ENCODE results near the gene ARID1B.
A peak's percentile ranks its signal among the peaks of the same experiment; 100 is the strongest.

ARID1B gene

DNA sequence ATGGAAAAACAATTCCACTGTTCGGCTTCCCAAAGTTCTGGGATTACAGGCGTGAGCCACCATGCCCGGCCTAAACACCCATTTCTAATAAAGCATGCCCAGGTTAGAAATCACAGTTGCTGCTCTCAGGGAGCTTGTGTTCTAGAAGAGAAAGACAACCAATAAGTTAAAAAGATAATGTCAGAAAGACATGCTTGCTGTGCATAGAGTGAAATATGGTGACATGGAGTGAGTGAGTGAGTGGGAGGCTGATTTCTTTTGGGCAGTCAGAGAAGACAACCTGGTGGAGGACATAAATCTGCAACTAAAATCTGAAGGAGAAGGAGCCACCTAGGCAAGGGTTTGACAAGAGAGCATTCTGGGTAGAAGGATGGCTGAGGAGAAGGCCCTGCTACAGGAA is 222.6 kb downstream of the ARID1B start:
- DNase-seq = no peak

DNA sequence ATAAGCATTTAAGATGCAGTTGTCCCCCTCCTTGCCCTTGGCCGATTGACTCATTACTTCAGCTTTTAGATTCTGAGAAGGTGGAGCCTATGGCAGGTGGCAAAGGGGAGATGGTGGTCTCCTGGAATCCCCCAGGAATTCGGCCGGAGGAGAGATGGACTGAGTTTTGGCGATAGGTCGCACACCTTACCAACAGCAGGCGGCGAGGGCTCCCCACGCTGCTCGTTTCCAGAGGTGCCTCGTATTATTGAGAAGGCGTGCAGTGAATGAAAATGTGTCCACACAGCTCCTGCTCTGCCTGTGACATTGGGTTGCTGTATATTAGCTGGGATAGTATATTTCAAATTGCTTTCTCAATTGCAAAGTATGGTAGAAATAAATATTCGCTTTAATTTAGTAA is 224.5 kb downstream of the ARID1B start:
- DNase-seq = no peak

GRCh38 chr6:157002774-157003173 is 225.6 kb downstream of the ARID1B start:
- DNase-seq = no peak

DNA sequence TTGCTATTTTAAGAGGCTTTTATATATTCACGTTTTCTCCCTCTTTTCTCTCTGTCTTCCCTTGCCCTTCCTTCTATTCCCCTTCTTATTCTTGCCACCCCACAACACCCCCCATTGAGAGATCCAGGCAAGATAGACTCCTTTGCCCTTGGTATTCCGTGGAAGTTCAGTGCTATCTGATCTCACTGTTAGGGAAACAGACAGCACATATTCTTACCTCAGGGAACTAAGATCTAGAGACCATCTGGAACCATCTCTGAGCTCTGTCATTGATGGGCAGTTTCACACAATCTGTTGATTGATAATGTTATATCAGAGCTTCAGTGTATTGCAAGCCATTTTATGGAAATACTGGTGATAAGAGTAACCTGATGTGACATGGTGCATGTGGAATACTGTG is 228.8 kb downstream of the ARID1B start:
- no peak for DNase-seq

DNA sequence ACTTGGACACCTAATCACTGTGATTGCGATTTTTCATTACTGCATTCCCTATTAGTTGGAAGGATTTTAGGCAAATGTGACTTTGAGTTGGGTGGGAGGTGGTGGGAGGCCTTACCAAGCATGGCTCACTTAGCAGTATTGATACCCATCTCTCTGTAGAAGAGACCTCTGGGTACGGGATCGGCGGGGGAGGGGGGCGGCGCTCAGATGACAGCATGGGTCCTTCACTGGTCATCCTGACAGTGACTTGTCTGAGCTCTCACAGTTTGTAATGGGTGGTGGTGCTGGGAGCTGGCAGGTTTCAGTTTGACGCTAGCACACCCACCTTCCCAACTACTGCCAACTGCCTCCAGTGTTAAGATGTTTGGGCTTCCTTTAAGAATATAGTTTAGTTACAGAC is 231.4 kb downstream of the ARID1B start:
- DNase-seq = no peak

DNA sequence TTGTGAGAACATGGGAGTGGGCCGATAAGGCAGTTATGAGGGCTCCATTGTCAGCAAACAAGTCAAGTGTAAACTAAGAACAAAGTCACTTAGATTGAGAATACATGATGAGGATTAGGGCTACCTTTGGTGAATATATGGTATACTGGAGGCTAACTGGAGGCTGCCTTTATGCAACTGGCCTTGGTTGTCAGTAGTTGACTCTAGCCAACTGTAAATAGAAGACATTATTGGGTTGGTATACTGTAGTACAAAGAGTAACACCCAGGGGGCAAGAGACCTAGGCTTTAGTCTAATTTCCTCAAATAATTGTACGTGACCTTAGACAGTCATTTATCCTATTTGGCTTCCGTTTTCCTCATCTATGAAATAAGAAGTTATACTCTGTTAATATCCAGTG is 235.2 kb downstream of the ARID1B start:
- no peak for DNase-seq

- DNase-seq = no peak
Measured at GRCh38 chr6:157013649-157014304, 236.6 kb downstream of the ARID1B start.

GRCh38 chr6:157014871-157015270 is 237.7 kb downstream of the ARID1B start:
- DNase-seq = no peak

DNA sequence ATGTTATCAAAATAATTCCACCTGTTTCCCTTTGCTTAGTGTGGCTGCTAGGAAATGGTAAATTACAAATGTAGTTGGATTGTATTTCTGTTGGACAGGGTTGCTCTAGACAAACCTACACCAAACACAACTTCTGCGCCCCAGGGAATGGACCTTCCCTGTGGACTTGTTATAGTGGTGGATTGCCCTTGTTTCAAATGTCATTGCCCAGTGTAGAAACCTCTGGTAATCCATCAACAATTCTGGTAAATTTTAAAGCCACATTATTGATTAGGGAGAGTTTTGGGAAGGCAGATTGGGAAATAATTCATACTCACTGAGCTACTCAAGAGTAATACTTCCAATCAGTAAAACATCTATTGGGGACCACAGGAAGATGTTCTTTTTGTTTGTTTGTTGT is 239.8 kb downstream of the ARID1B start:
- DNase-seq = no peak

DNA sequence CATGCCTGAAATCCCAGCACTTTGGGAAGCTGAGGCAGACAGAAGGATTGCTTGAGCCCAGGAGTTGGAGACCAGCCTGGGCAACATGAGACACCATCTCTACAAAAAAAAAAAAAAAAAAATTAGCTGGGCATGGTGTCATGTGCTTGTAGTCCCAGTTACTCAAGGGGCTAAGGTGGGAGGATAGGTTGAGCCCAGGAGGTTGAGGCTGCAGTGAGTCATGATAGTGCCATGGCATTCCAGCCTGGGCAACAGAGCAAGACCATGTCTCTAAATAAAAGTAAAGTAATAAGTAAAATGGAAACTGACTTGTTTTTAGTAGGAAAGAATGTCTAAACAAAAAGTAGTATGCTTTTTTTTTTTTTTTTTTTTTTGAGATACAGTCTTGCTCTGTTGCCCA is 240.7 kb downstream of the ARID1B start:
- DNase-seq = no peak

- no peak for DNase-seq
Measured at GRCh38 chr6:157019115-157019641, 242.0 kb downstream of the ARID1B start.

- DNase-seq = no peak
Measured at GRCh38 chr6:157019733-157020132, 242.6 kb downstream of the ARID1B start.

- DNase-seq = no peak
Measured at GRCh38 chr6:157020398-157020797, 243.2 kb downstream of the ARID1B start.

DNA sequence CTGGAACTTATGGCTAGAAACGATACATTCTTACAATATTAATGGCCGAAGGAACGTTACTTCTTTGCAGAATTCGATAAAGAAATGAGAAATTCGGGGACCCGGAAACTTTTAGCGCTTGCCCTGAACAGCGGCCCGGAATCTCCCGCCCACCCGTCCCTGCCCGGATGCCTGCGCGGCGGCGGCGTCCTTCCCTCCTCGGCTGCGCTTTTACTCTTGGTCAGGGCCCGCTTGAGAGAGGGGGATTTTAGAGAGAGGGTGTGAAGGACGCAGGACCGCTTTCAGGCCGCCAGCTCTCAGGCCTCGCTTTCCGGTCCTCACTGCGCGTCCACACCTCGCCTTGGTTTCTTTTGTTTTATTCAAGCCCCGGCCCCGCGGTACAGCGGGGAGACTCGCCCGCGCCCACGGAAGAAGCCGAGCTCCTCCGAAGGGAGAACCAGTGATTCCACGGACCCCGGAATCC is 243.7 kb downstream of the ARID1B start:
- peak; percentile 55 for DNase-seq

DNA sequence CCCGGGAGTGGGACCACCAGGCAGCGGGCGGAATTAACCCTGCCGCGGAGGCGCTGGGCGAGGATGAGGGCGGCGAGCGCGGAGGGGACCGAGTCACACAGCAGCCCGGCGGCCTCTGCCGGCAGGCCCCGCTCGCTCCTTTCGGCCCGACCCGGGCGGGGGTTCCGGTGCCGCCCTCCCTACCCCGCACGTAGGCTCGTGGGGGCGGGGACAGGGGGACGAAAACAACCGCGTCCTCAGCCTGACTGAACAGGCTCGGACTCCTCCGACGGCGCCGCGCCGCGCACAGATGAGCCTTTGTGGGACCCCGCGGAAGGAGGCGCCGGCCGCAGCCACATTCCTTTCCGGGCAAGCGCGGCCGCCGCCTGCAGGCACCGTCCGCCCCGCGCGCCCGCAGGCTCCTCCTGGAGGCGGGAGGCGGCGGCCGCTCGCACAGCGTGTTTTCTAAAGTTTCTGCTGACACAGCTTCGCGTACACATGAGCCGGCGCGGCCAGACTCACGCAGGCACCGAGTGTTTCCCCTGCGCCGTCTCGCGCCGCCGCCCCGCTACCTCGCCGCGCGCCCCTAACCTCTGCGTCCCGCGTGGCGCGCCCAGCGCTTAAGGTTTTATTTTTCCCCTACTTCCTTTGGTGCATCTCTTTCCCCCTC is 244.3 kb downstream of the ARID1B start:
- peak; percentile 92 for DNase-seq

DNA sequence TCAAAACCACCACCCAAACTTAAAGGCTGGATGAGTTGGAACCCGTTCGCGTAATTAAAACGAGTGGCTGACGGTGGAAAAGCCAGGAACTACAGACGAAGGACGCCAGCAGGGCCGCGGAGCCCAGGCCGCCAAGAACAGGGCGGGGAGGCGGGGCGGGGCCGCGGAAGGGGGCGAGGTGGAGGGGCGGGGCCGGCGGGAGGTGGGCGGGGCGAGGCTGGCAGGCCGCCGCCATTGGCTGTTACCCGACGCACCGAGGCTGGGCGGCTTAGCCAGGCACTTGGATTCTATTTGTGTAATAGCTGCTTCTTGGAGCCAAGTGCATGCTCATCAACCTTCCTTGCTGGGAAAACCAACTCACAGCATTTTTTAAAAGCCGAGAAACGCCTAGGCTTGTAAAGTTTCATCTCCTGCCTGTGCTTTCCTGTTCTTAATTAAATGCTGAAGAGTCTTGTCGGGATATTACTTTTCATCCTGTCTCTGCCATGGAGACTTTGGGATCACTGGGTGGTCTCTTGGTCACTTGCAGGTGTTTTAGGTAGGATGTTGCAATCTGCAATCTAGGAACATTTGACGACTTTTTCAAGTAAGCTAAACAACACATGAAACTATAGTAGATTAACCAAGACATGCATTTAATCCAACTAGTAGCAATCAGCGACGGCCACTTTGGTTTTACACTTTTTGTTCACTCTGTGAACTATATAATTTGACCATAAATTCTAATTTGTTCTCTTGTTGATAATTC is 245.0 kb downstream of the ARID1B start:
- peak; percentile 84 for DNase-seq

DNA sequence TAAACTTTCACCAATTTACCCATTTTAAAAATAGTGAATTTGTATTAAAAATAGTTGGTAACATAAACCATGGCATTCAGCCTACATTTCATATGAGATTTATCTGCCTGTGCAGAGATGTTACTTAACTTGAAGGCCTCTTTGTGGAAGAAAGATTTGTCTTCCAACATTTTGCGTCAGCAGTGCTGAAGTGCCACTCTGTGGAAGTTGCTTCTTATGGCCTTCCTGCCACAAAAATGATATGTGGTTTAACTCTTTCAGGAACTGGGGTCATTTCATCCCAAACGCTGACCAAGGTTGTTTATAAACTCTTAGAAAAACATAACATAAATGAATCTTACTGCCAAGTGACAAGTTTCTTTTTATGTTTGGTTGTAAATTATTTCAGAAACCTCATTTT is 246.8 kb downstream of the ARID1B start:
- DNase-seq = no peak

- no peak for DNase-seq
Measured at GRCh38 chr6:157024745-157025144, 247.6 kb downstream of the ARID1B start.

DNA sequence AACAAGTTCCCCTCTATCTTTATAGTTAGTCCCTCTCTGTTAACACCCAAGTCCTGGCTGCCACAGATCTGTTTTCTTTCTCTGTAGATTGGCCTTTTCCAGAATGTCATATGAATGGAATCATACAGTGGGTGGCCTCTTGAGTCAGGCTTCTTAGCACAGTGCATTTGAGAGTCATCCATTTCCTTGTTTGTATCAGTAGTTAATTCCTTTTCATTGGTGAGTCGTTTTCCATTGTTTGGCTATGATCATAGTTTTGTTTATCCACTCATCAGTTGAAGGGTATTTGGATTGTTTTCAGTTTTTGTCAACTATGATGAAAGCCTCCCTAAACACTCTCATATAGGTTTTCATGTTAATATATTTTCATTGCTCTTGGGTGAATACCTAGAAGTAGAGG is 248.3 kb downstream of the ARID1B start:
- no peak for DNase-seq

DNA sequence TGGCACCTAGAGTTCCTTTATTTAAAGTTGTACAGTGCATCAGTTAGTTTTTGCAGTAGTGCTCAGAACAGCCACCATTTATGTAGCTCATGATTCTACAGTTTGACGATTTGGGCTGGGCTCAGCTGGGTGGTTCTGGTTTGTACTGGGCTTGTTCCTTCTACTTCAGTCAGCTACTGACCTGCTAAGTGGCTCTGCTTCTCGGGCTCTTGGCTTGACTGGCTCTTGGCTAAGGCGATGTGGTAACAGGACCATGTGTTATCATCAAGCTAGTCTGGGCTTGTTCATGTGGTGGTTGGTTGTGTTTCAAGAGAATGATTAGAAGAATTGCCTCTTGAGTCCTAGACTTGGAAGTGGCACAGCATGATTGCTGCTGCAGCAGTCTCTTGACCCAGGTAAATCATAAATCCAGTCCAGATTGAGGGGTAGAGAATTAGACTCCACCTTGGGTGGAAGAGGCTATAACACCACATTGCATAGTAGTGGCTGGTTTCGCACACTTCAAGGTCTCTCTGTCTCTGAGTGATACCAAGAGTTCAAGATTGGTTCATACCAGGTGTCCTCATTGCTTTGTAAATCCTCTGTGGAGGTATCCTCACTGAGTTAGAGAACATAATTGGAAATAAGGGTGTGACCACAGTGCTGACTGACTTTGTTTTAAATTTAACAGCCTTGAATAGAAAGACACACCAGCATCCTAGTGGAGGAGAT is 253.0 kb downstream of the ARID1B start:
- DNase-seq = no peak

DNA sequence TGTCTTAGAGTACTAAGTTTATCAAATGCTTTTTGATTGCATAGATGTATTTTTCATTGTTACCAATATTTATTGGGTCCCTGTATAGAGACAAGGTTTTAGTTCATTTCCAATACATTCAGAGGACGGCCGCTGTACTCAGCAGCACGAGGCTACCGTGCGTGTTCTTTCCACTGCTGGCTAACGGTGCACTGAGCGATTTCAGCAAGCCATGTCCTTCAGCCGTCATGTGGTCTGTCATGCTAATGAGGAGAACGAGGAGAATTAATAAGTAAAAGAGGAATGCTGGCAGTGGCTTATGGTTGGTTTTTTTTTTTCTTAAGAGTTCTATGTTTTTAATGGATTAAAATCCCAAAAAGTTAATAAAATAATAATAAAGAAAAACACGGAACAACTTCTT is 253.6 kb downstream of the ARID1B start:
- no peak for DNase-seq

DNA sequence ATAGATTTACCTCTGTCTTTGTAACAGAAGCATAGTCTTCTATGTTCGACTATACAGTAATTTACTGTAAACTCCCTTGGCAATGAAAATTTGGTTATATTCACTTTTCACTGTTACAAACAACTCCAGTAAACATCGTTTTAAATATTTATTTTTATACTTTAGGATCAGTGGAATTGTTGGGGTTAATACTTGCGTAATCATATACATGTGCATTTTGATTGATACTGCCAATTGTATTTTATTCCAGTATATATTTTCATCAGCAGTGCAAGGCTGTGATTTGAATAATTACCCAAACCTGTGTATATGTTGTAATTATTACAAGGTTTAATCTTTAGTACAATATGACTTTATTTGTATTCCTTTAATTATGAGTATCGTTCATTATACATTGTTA is 255.7 kb downstream of the ARID1B start:
- no peak for DNase-seq

DNA sequence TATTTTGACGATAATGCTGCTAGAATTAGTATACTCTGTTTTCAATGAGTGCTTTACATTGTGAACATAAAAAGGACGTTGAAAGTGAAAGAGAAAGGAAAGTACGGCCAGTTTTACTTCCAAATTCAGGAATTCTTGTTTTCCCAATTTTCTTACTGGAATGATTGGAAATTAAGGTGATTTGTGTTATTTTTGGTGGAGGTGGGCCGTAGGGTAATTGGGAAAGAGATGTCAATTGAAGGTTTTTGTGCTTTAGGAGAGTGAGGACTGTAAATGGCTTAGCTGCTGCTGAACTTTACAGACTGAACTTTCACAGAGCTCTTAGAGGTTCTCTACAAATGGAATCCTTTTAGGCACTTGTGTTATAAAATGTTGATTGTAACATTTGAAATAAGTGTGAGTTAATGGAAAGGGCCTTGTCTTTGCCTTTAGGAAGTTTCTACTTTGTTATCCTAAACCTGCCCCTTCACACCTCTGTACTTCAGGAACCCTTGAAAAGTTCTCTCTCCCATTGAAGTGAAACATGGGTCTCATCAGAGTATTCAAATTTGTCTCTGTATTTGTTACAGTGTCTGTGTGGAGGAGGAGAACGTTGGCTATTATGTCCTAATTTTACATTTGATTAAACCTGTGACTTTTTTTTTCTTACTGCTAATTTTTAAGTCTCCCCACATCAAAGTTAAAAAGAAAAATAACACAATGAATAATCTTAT is 256.4 kb downstream of the ARID1B start:
- DNase-seq = no peak
